HepG2 (cell line): Measurements from ENCODE around the gene SRSF8. TPM values are rescaled to one million over a fixed set of nuclear protein-coding genes. Genes with fewer than 3 reads are reported as not detected.

Experiments used
- AHR ChIP-seq: IDR thresholded peaks from 2 replicates; pipeline ENCODE4 v1.6.1; 2018; ENCODE audit warnings: missing genetic modification reagents, missing compliant biosample characterization
- BRCA1 ChIP-seq: sonication (generic); formaldehyde crosslinking; IDR thresholded peaks from 2 replicates; pipeline ENCODE4 v1.4.0; 2020; ENCODE audit warnings: missing genetic modification reagents
- CERS6 ChIP-seq: sonication (generic); formaldehyde crosslinking; IDR thresholded peaks from 2 replicates; pipeline ENCODE4 v1.5.0; 2020; ENCODE audit warnings: missing genetic modification reagents
- HNF4G ChIP-seq, 2 experiments: sonication (generic) in 1 of 2; formaldehyde crosslinking in 1 of 2; IDR thresholded peaks; 2 replicates each; pipeline versions ENCODE4 v1.4.0 to v1.6.1; 2011 to 2020; ENCODE audit warnings: borderline replicate concordance in 2 of 2, low read depth in 2 of 2, mild to moderate bottlenecking in 2 of 2, low read length in 1 of 2, missing genetic modification reagents in 1 of 2, moderate library complexity in 1 of 2
- HOXA9 ChIP-seq: sonication (generic); formaldehyde crosslinking; IDR thresholded peaks from 2 replicates; pipeline ENCODE4 v1.8.1; 2022; ENCODE audit warnings: missing genetic modification reagents, mild to moderate bottlenecking, moderate library complexity, borderline replicate concordance
- IRX3 ChIP-seq: sonication (generic); formaldehyde crosslinking; IDR thresholded peaks from 2 replicates; pipeline ENCODE4 v1.8.1; 2023; ENCODE audit warnings: mild to moderate bottlenecking, low read depth, missing genetic modification reagents, borderline replicate concordance
- LCORL ChIP-seq, 2 experiments: fragments of 450-650 bp in 1 of 2; sonication (generic) in 1 of 2; formaldehyde crosslinking in 1 of 2; IDR thresholded peaks; 2 replicates each; pipeline versions ENCODE4 v1.5.0 to v1.6.1; 2017 to 2020; ENCODE audit warnings: antibody characterized with exemption in 1 of 2, missing genetic modification reagents in 1 of 2
- MATR3 ChIP-seq: sonication (generic); formaldehyde crosslinking; IDR thresholded peaks from 2 replicates; pipeline ENCODE4 v1.4.0; 2020; ENCODE audit warnings: missing genetic modification reagents
- NFIB ChIP-seq: sonication (generic); formaldehyde crosslinking; IDR thresholded peaks from 2 replicates; pipeline ENCODE4 v1.9.0; 2021; ENCODE audit warnings: missing genetic modification reagents, mild to moderate bottlenecking, borderline replicate concordance
- NFIC ChIP-seq: IDR thresholded peaks from 2 replicates; pipeline ENCODE4 v1.6.1; 2012; ENCODE audit warnings: mild to moderate bottlenecking, low read length, inconsistent platforms
- NFYC ChIP-seq: IDR thresholded peaks from 2 replicates; pipeline ENCODE4 v1.6.1; 2016; ENCODE audit warnings: missing genetic modification reagents, missing compliant biosample characterization
- RBFOX2 ChIP-seq: fragments of 200-400 bp; formaldehyde crosslinking; IDR thresholded peaks from 2 replicates; pipeline ENCODE4 v1.6.1; 2017; ENCODE audit warnings: low read depth, mild to moderate bottlenecking, low read length
- TBL1XR1 ChIP-seq: fragments of 150-350 bp; IDR thresholded peaks from 2 replicates; pipeline ENCODE4 v1.6.1; 2014; ENCODE audit warnings: borderline replicate concordance, low read length; ENCODE audit not compliant: partially characterized antibody
- TEAD2 ChIP-seq: sonication (generic); formaldehyde crosslinking; IDR thresholded peaks from 2 replicates; pipeline ENCODE4 v1.9.0; 2021; ENCODE audit warnings: missing genetic modification reagents
- THYN1 ChIP-seq: sonication (generic); formaldehyde crosslinking; IDR thresholded peaks from 2 replicates; pipeline ENCODE4 v1.8.1; 2023; ENCODE audit warnings: low read depth, mild to moderate bottlenecking, moderate library complexity, missing genetic modification reagents, borderline replicate concordance
- ZMYM2 ChIP-seq: sonication (generic); formaldehyde crosslinking; IDR thresholded peaks from 2 replicates; pipeline ENCODE4 v1.8.0; 2022; ENCODE audit warnings: mild to moderate bottlenecking, missing genetic modification reagents
- ZNF253 ChIP-seq: sonication (generic); formaldehyde crosslinking; IDR thresholded peaks from 2 replicates; pipeline ENCODE4 v1.8.0; 2022; ENCODE audit warnings: mild to moderate bottlenecking, missing genetic modification reagents, borderline replicate concordance
- ZNF674 ChIP-seq: sonication (generic); formaldehyde crosslinking; IDR thresholded peaks from 2 replicates; pipeline ENCODE4 v1.5.0; 2020; ENCODE audit warnings: low read depth, mild to moderate bottlenecking, missing genetic modification reagents
- ZNF703 ChIP-seq: sonication (generic); formaldehyde crosslinking; IDR thresholded peaks from 2 replicates; pipeline ENCODE4 v1.5.1; 2020; ENCODE audit warnings: missing genetic modification reagents, mild to moderate bottlenecking, moderate library complexity, borderline replicate concordance
- ZNF720 ChIP-seq: sonication (generic); formaldehyde crosslinking; IDR thresholded peaks from 2 replicates; pipeline ENCODE4 v1.4.0; 2020; ENCODE audit warnings: missing genetic modification reagents
- ZNF775 ChIP-seq: sonication (generic); formaldehyde crosslinking; IDR thresholded peaks from 2 replicates; pipeline ENCODE4 v1.4.0; 2020; ENCODE audit warnings: missing genetic modification reagents, mild to moderate bottlenecking, moderate library complexity, borderline replicate concordance
- polyA plus RNA-seq, 8 experiments: library from polyadenylated mRNA; depleted of rRNA in 3 of 8; stranded (reverse) in 7 of 8; unstranded in 1 of 8; fragments of >200 nt; fragmentation: Illumina TruSeq in 4 of 8; extraction: Trizol in 4 of 8; gene quantifications; 2 replicates each; pipeline versions ENCODE4 v1.2.1 to v1.2.3, GENCODE V29; 2011 to 2016; ENCODE audit warnings: low read depth in 4 of 8, missing spikeins in 1 of 8, mixed read lengths in 1 of 8; ENCODE audit not compliant: insufficient read depth in 1 of 8
- total RNA-seq, 5 experiments: library from RNA; depleted of rRNA; stranded (reverse); fragments of >200 nt; fragmentation: Illumina TruSeq; extraction: Trizol; gene quantifications; 2 replicates each; pipeline ENCODE4 v1.2.3, GENCODE V29; 2016; ENCODE audit warnings: low read depth in 1 of 5
- TF ChIP-seq, protein P1 (sequence below): sonication (generic); formaldehyde crosslinking; IDR thresholded peaks from 2 replicates; pipeline ENCODE4 v1.8.1; 2023; ENCODE audit warnings: missing genetic modification reagents, inconsistent platforms, borderline replicate concordance
- TF ChIP-seq, protein P2 (sequence below): IDR thresholded peaks from 2 replicates; pipeline ENCODE4 v1.4.0; 2020; ENCODE audit warnings: mild to moderate bottlenecking, missing genetic modification reagents

The SRSF8 gene
- total and polyA plus RNA-seq, 2 of the 13 experiments (the other 11 are each of a cell fraction or from before 2014, with no cell fraction given), result 21.8 to 25.8 TPM

GRCh38 chr11:95067039-95067840 is 521 bp downstream of the SRSF8 start (continued):
- no peak for TF ChIP-seq TBL1XR1
- TF ChIP-seq THYN1, result no peak
- peak; percentile 45; the same call in 1 of the 2 replicates for TF ChIP-seq AHR (CRISPR knock-in tag)
- TF ChIP-seq, protein P1, sequence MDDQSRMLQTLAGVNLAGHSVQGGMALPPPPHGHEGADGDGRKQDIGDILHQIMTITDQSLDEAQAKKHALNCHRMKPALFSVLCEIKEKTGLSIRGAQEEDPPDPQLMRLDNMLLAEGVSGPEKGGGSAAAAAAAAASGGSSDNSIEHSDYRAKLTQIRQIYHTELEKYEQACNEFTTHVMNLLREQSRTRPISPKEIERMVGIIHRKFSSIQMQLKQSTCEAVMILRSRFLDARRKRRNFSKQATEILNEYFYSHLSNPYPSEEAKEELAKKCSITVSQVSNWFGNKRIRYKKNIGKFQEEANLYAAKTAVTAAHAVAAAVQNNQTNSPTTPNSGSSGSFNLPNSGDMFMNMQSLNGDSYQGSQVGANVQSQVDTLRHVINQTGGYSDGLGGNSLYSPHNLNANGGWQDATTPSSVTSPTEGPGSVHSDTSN, result no peak
- no peak for TF ChIP-seq CERS6
- no peak for TF ChIP-seq IRX3 (CRISPR knock-in tag)
- TF ChIP-seq, protein P2, sequence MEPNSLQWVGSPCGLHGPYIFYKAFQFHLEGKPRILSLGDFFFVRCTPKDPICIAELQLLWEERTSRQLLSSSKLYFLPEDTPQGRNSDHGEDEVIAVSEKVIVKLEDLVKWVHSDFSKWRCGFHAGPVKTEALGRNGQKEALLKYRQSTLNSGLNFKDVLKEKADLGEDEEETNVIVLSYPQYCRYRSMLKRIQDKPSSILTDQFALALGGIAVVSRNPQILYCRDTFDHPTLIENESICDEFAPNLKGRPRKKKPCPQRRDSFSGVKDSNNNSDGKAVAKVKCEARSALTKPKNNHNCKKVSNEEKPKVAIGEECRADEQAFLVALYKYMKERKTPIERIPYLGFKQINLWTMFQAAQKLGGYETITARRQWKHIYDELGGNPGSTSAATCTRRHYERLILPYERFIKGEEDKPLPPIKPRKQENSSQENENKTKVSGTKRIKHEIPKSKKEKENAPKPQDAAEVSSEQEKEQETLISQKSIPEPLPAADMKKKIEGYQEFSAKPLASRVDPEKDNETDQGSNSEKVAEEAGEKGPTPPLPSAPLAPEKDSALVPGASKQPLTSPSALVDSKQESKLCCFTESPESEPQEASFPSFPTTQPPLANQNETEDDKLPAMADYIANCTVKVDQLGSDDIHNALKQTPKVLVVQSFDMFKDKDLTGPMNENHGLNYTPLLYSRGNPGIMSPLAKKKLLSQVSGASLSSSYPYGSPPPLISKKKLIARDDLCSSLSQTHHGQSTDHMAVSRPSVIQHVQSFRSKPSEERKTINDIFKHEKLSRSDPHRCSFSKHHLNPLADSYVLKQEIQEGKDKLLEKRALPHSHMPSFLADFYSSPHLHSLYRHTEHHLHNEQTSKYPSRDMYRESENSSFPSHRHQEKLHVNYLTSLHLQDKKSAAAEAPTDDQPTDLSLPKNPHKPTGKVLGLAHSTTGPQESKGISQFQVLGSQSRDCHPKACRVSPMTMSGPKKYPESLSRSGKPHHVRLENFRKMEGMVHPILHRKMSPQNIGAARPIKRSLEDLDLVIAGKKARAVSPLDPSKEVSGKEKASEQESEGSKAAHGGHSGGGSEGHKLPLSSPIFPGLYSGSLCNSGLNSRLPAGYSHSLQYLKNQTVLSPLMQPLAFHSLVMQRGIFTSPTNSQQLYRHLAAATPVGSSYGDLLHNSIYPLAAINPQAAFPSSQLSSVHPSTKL, result peak; percentile 54
- no peak for TF ChIP-seq NFIB (CRISPR knock-in tag)
- no peak for TF ChIP-seq ZNF253 (CRISPR knock-in tag)
- TF ChIP-seq ZNF674, result no peak
- no peak for TF ChIP-seq TEAD2 (CRISPR knock-in tag)
- TF ChIP-seq NFYC (CRISPR knock-in tag), result no peak
- TF ChIP-seq NFIC, result no peak
- TF ChIP-seq ZNF775 (CRISPR knock-in tag), result no peak
- TF ChIP-seq HNF4G (IDR thresholded peaks at IDR 0.05; ENCODE audit: borderline replicate concordance, low read depth, low read length), result no peak
- no peak; the same call in 1 of the 2 replicates for TF ChIP-seq HNF4G (CRISPR knock-in tag; IDR thresholded peaks at IDR 0.05; ENCODE audit: borderline replicate concordance, low read depth)
- no peak for TF ChIP-seq MATR3 (CRISPR knock-in tag)
- no peak for TF ChIP-seq LCORL (IDR thresholded peaks at IDR 0.05)
- peak; percentile 45; the same call in 1 of the 2 replicates for TF ChIP-seq LCORL (CRISPR knock-in tag; IDR thresholded peaks at IDR 0.05)
- TF ChIP-seq ZMYM2, result 0 out of 2 replicates have a peak, but pooled peaks have one; percentile 17
- no peak for TF ChIP-seq BRCA1
- TF ChIP-seq HOXA9 (CRISPR knock-in tag), result peak; percentile 72
- 0 out of 2 replicates have a peak, but pooled peaks have one; percentile 78 for TF ChIP-seq ZNF703 (CRISPR knock-in tag)
- peak; percentile 98 for TF ChIP-seq RBFOX2
- TF ChIP-seq ZNF720 (CRISPR knock-in tag), result no peak
